Lower leg skin (tissue), 4 donors: ENCODE measurements around the gene SORCS2. TPM values are rescaled to one million over a fixed set of nuclear protein-coding genes. Genes with fewer than 3 reads are reported as not detected.

Experiments
- DNase-seq, 2 donors: peaks; one replicate each; pipeline ENCODE4 v3.0.0-alpha.2; 2019; ENCODE audit warnings: low spot score in 2 of 2
- H3K4me3 ChIP-seq: fragments of 200-600 bp; sonication (generic); 2 replicates; pipeline ENCODE4 v1.5.1; 2017; ENCODE audit warnings: mild to moderate bottlenecking, low read depth; ENCODE audit not compliant: poor library complexity, severe bottlenecking
- CTCF ChIP-seq, 3 donors: fragments of 450-650 bp; IDR thresholded peaks; one replicate each; pipeline ENCODE4 v1.5.1; 2016; ENCODE audit warnings: antibody characterized with exemption in 3 of 3, mild to moderate bottlenecking in 3 of 3, moderate library complexity in 2 of 3
- POLR2A ChIP-seq, 2 donors: fragments of 450-650 bp; IDR thresholded peaks; one replicate each; pipeline ENCODE4 v1.6.1; 2016 to 2017; ENCODE audit warnings: antibody characterized with exemption in 2 of 2, mild to moderate bottlenecking in 1 of 2, moderate library complexity in 1 of 2
- WGBS, 2 donors: methylation state at CpG; one replicate each; pipeline ENCODE4 v1.1.5; 2018; 5-methylcytosine and 5-hydroxymethylcytosine counted together
- intact Hi-C: fragments of 100-400 bp; cut with DNase I; formaldehyde crosslinking; loops from one replicate; pipeline ENCODE4 v1.15.0; 2023; ENCODE audit warnings: low total_unique reads
- total RNA-seq, 4 donors: library from RNA; depleted of rRNA; stranded (reverse); fragments of >200 nt; gene quantifications; one replicate each; pipeline ENCODE4 v1.1.0, GENCODE V29; 2016

SORCS2 gene
- total RNA-seq, 4 donors from 2014 or later: 1.1 to 6.4 (median 1.5) TPM

- TF ChIP-seq CTCF (IDR thresholded peaks at IDR 0.05) (no peak), POLR2A (IDR thresholded peaks at IDR 0.05) (no peak)
- H3K4me3 ChIP-seq: no peak overlapping the region
- no peak for DNase-seq
- 90 to 91% methylated on average over 12 of the region's 12 CpGs for WGBS, 2 donors
- intact Hi-C loops: no loop called here
Observed at GRCh38 chr4:7247946-7248345, 55.6 kb downstream of the SORCS2 start.

- no peak overlapping the region for H3K4me3 ChIP-seq
- intact Hi-C loops: no loop called here
- DNase-seq: no peak
- 100% methylated on average over 1 of the region's 1 CpG for WGBS, 2 donors
- TF ChIP-seq POLR2A (IDR thresholded peaks at IDR 0.05) (no peak), CTCF (IDR thresholded peaks at IDR 0.05) (no peak)
Observed at GRCh38 chr4:7248857-7249256, 56.5 kb downstream of the SORCS2 start.

GRCh38 chr4:7251321-7251720 is 59.0 kb downstream of the SORCS2 start:
- DNase-seq: no peak
- intact Hi-C loops: no loop called here
- TF ChIP-seq CTCF (IDR thresholded peaks at IDR 0.05) (no peak), POLR2A (IDR thresholded peaks at IDR 0.05) (no peak)
- 71 to 72% methylated on average over 5 of the region's 5 CpGs for WGBS, 2 donors
- no peak overlapping the region for H3K4me3 ChIP-seq

- DNase-seq: no peak
- TF ChIP-seq POLR2A (IDR thresholded peaks at IDR 0.05) (no peak), CTCF (IDR thresholded peaks at IDR 0.05) (no peak)
- H3K4me3 ChIP-seq: no peak overlapping the region
- WGBS, 2 donors: 70 to 75% methylated on average over 7 of the region's 7 CpGs
- intact Hi-C loops: no loop called here
Observed at GRCh38 chr4:7252051-7252450, 59.7 kb downstream of the SORCS2 start.

- DNase-seq: no peak
- no peak for TF ChIP-seq CTCF (IDR thresholded peaks at IDR 0.05)
- intact Hi-C loops: no loop called here
- whole genome bisulfite sequencing, 2 donors: 79 to 80% methylated on average over 12 to 15 of the region's 15 CpGs
- H3K4me3 ChIP-seq: no peak overlapping the region
Observed at GRCh38 chr4:7252510-7253340, 60.4 kb downstream of the SORCS2 start.

GRCh38 chr4:7253341-7253700 is 61.0 kb downstream of the SORCS2 start:
- no peak for TF ChIP-seq POLR2A (IDR thresholded peaks at IDR 0.05)
- TF ChIP-seq CTCF (IDR thresholded peaks at IDR 0.05): no peak
- WGBS, 2 donors: 89 to 94% methylated on average over 5 to 7 of the region's 7 CpGs
- intact Hi-C loops: no loop called here
- DNase-seq: no peak
- no peak overlapping the region for H3K4me3 ChIP-seq
